ENCODE results near the gene FBXW5.

DNA sequence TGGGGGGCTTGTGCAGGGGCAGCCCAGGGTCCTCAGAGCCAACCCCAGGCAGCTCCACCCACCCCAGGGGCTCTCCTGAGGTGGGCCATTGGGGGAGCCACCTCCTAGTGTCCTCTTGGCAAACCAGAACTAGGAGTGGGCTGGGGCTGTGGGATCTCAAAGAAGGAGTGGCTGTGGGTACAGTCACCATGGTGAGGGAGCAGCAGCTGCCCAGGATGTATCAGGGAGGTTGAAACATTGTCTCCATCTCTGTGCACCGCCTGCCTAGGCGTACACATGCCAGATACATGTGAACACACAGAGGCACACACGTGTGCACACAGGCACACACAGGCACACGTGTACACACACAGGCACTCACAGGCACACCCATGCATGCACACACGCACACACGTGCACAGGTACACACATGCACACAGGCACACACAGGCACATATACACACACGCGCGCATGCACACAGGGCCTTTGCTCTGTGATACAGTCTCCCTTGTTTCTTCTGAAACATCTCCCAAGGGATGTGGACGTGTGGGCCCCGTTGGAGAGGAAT, 18.2 kb upstream of the FBXW5 start:
- TF ChIP-seq POLR2AphosphoS5 (IDR thresholded peaks at IDR 0.05; ENCODE audit: borderline replicate concordance, low read depth, low read length) (no peak), EZH2 (IDR thresholded peaks at IDR 0.05) (no peak), FOXP2 (optimal IDR thresholded peaks at IDR 0.05; ENCODE audit: control extremely low read depth, extremely low read length, insufficient read depth) (no peak)

Measured in SK-N-MC (cell line).